C4-2B (cell line): ENCODE results near the gene MED12L.

ENCODE experiments used
- CTCF ChIP-seq: fragments of 450-650 bp; conservative IDR thresholded peaks from 2 replicates; pipeline ENCODE4 v1.5.1; 2017; ENCODE audit warnings: mild to moderate bottlenecking
- ZFX ChIP-seq: fragments of 450-650 bp; IDR thresholded peaks from 2 replicates; pipeline ENCODE4 v1.6.1; 2017

DNA sequence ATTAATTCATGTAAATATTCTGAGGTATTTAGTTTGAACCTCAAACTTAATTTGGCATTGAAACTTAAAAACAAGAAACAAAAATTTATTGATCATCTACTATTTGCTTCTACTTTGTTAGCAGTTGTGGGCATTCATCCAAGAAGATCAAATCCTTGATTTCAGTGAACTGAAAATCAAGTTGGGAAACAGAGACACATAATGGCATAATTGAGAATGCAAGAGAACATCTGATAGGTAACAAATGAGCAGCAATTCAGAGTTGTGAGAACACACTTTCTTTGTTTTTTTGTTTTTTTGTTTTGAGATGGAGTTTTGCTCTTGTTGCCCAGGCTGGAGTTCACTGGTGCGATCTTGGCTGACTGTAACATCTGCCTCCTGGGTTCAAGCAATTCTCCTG, 33.9 kb upstream of the MED12L start:
- TF ChIP-seq CTCF (no peak), ZFX (no peak)
